SK-N-MC (cell line): ENCODE data around the gene H6PD.

Experiments
- DNase-seq: peaks from one replicate; pipeline ENCODE4 v3.0.0-alpha.2; 2011; ENCODE audit warnings: low read depth, low spot score
- H3K27ac ChIP-seq: fragments of 200-600 bp; sonication (generic); 2 replicates; pipeline ENCODE4 v1.5.1; 2016; ENCODE audit warnings: mixed run types
- H3K36me3 ChIP-seq: fragments of 200-600 bp; sonication (generic); 2 replicates; pipeline ENCODE4 v1.6.1; 2017; ENCODE audit warnings: antibody characterized with exemption, low read length, mixed read lengths; ENCODE audit not compliant: insufficient read depth
- H3K4me3 ChIP-seq: fragments of 200-600 bp; sonication (generic); 2 replicates; pipeline ENCODE4 v1.5.1; 2016
- H3K9ac ChIP-seq: fragments of 200-600 bp; sonication (generic); 2 replicates; pipeline ENCODE4 v1.8.0; 2017; ENCODE audit warnings: mixed run types, mixed read lengths; ENCODE audit not compliant: insufficient read length
- H3K9me3 ChIP-seq: fragments of 200-600 bp; sonication (generic); 2 replicates; pipeline ENCODE4 v1.6.1; 2017; ENCODE audit warnings: low read depth, mild to moderate bottlenecking, antibody characterized with exemption, low read length, moderate library complexity, mixed read lengths
- EZH2 ChIP-seq: fragments of 200-600 bp; sonication (generic); IDR thresholded peaks from one replicate; pipeline ENCODE4 v1.6.1; 2017; ENCODE audit warnings: antibody characterized with exemption
- FOXP2 ChIP-seq: optimal IDR thresholded peaks from 2 replicates; pipeline ENCODE3; 2011; ENCODE audit warnings: mild to moderate bottlenecking, moderate library complexity; ENCODE audit not compliant: insufficient read depth; ENCODE audit errors: extremely low read length, control extremely low read depth
- POLR2AphosphoS5 ChIP-seq: IDR thresholded peaks from 2 replicates; pipeline ENCODE4 v1.6.1; 2012; ENCODE audit warnings: mild to moderate bottlenecking, low read depth, low read length, borderline replicate concordance

The H6PD gene

GRCh38 chr1:9195651-9196050, 38.9 kb upstream of the H6PD start:
- H3K9ac ChIP-seq: no peak overlapping the region
- no peaks in the 10 kb centered on the region for H3K9me3 ChIP-seq
- H3K36me3 ChIP-seq: no peaks in the 10 kb centered on the region
- no peak for TF ChIP-seq EZH2
- no peak for TF ChIP-seq FOXP2
- TF ChIP-seq POLR2AphosphoS5: no peak
- no peak for DNase-seq
- no peak overlapping the region for H3K27ac ChIP-seq
- no peak overlapping the region for H3K4me3 ChIP-seq

GRCh38 chr1:9196129-9197040, 38.2 kb upstream of the H6PD start:
- no peak for TF ChIP-seq FOXP2
- no peak for TF ChIP-seq EZH2
- no peak for TF ChIP-seq POLR2AphosphoS5
- DNase-seq: no peak
- Histone ChIP-seq H3K27ac (no peak overlapping the region), H3K9ac (no peak overlapping the region), H3K9me3 (no peaks in the 10 kb centered on the region), H3K4me3 (no peak overlapping the region), H3K36me3 (no peaks in the 10 kb centered on the region)

DNA sequence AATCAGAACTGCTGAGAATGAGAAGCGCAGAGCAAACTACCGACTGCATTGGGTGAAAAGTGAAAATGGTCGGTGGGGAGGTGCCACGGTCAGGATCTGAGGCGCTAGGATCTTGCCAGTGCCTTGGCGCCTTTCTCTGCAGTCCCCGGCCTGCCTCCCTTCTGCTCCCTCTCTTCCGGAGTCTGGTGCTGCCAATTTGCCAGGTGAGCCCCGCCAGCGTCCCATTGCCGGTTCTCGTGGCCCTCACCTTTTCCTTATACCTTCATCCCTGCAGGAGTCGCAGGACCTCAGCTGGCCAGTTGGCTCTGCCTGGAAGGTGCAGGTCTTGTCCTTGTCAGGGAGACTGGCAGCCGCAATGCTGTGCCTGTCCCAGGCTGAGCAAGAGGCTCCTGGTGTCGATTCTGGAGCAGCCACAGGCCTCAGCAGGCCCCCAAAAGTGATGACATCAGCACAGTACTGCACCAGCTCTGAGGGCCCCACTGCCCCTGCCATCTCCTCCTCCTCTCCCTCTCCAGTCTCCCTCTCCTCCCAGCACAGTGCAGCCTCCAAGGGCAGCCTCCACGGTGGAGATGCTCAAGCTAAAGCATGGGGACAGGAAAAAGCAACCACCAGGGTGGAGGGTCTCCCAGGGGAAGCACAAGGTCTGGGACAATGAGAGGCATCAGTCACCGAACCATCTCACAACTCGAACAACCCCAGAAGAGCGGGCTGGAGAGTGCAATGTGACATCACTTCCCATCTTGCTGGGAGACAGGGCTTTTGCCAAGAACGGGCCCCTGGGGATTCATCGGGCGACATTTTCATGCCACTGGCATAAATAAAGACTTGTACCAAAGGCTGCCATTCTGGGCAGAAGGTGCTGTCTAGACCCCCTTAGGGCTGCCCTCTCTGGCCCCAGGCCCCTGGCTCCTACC, 37.1 kb upstream of the H6PD start:
- DNase-seq: no peak
- H3K36me3 ChIP-seq: no peaks in the 10 kb centered on the region
- H3K4me3 ChIP-seq: no peak overlapping the region
- TF ChIP-seq FOXP2 (no peak), EZH2 (no peak), POLR2AphosphoS5 (no peak)
- H3K9ac ChIP-seq: no peak overlapping the region
- H3K27ac ChIP-seq: no peak overlapping the region
- no peaks in the 10 kb centered on the region for H3K9me3 ChIP-seq

GRCh38 chr1:9198538-9199361, 35.8 kb upstream of the H6PD start:
- Histone ChIP-seq H3K36me3 (no peaks in the 10 kb centered on the region), H3K27ac (no peak overlapping the region), H3K9me3 (no peaks in the 10 kb centered on the region), H3K4me3 (peak overlapping the region; percentile 52), H3K9ac (no peak overlapping the region)
- DNase-seq: no peak
- no peak for TF ChIP-seq FOXP2
- no peak for TF ChIP-seq POLR2AphosphoS5
- TF ChIP-seq EZH2: no peak

- H3K4me3 ChIP-seq: no peak overlapping the region
- H3K36me3 ChIP-seq: no peaks in the 10 kb centered on the region
- no peaks in the 10 kb centered on the region for H3K9me3 ChIP-seq
- H3K9ac ChIP-seq: no peak overlapping the region
- no peak for DNase-seq
- no peak for TF ChIP-seq POLR2AphosphoS5
- no peak for TF ChIP-seq FOXP2
- no peak for TF ChIP-seq EZH2
- no peak overlapping the region for H3K27ac ChIP-seq
Observed at GRCh38 chr1:9200441-9200840, 34.1 kb upstream of the H6PD start.

DNA sequence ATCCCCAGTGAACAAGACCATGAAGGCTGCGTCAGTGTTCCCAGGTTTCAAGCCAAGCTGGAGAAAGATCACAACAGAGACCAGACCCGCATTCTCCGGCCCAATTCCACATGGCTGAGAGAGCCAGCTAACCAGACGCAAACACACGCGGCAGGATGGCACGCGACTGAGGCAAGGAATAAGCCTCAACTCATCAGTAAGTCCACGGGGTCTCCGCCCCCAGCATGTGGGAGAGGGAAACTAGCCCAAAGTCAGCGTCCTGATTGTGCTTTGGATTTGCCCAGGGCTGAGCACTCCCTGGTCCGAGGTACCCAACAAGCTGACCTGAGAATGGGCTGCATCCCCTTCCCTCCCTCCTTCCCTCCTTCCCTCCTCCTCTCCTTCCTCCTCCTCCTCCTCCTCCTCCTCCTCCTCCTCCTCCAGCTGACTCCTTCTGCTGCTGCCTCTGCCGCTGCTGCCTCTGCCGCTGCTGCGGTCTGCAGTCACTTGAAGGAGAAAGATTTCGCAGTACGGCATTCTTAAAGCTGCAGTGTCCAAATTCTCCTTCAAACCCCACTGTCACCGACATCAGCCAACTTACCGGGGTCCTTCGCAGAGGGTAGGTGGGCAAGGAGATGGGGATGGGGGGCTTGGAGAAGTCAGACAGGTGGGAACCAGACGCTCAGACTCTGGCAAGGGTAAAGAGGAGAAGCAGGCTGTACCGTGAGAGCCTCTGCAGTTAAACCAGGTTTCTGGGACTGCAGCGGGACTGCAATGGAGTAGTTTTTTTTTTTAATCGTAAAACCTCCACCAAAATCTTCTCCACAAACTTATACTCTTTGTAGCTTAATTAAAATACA, 33.0 kb upstream of the H6PD start:
- Histone ChIP-seq H3K27ac (no peak overlapping the region), H3K9me3 (no peaks in the 10 kb centered on the region), H3K36me3 (no peaks in the 10 kb centered on the region), H3K4me3 (peak overlapping the region; percentile 60), H3K9ac (no peak overlapping the region)
- TF ChIP-seq EZH2 (no peak), FOXP2 (no peak), POLR2AphosphoS5 (no peak)
- no peak for DNase-seq

DNA sequence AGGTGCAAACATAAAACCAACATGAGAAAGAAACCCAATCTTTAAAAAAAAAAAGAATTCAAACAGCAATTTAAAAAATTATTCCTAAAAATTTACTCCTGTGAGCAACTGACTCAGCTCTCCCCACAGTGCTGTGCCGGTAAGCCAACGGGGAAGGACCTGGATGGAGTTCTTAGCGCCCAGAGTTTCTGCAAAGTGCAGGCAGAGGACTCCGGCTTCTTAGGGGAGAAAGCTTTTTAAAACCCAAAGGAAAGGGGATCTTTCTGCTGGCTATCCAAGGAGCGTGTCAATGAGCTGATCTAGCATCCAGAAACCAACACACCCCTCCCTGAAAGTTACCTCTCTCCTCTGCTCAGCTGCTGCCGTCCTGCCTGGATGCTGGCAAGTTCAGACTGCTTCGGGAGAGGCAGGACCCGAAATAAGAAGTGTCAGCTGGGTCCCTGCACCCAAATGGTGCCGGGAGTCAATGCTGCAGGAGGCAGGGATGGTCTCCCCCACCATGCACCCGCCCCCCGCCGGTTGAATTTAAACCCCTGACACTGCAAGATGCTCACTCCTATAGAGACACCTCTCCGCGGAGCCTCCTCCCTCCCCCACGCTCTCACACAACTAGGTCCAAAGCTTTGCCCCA, 32.2 kb upstream of the H6PD start:
- no peaks in the 10 kb centered on the region for H3K36me3 ChIP-seq
- no peak overlapping the region for H3K27ac ChIP-seq
- no peak for DNase-seq
- no peak overlapping the region for H3K9ac ChIP-seq
- TF ChIP-seq EZH2 (no peak), FOXP2 (no peak), POLR2AphosphoS5 (no peak)
- peak overlapping the region; percentile 60 for H3K4me3 ChIP-seq
- H3K9me3 ChIP-seq: no peaks in the 10 kb centered on the region

GRCh38 chr1:9203511-9203982, 31.0 kb upstream of the H6PD start:
- Histone ChIP-seq H3K9ac (no peak overlapping the region), H3K27ac (no peak overlapping the region), H3K9me3 (no peaks in the 10 kb centered on the region), H3K36me3 (no peaks in the 10 kb centered on the region), H3K4me3 (no peak overlapping the region)
- no peak for DNase-seq
- TF ChIP-seq POLR2AphosphoS5: no peak
- no peak for TF ChIP-seq FOXP2
- no peak for TF ChIP-seq EZH2
